Measurements from ENCODE around the gene PPP1R27.

The PPP1R27 gene

GRCh38 chr17:81868674-81869220 is 33.9 kb upstream of the PPP1R27 start:
- DNase-seq: no peak
- Histone ChIP-seq H3K27ac (ENCODE audit: insufficient read depth, low read length, poor library complexity, severe bottlenecking) (peak overlapping the region; percentile 95), H3K27me3 (replicated peaks; ENCODE audit: control insufficient read depth, insufficient read depth, low read length, poor library complexity, severe bottlenecking) (no peaks in the 10 kb centered on the region), H3K4me3 (ENCODE audit: insufficient read depth, low read depth, low read length, poor library complexity, severe bottlenecking) (no peak overlapping the region), H3K36me3 (ENCODE audit: control insufficient read depth, insufficient read depth, low read length) (peaks cover 24% of the 10 kb centered on the region), H3K9me3 (ENCODE audit: control insufficient read depth, low read length) (no peaks in the 10 kb centered on the region), H3K4me1 (ENCODE audit: control insufficient read depth, insufficient read depth, low read length, poor library complexity, severe bottlenecking) (peaks cover 45% of the 10 kb centered on the region)

- H3K4me3 ChIP-seq (ENCODE audit: insufficient read depth, low read depth, low read length, poor library complexity, severe bottlenecking): no peak overlapping the region
- peak overlapping the region; percentile 14 for H3K27ac ChIP-seq (ENCODE audit: insufficient read depth, low read length, poor library complexity, severe bottlenecking)
- peaks cover 43% of the 10 kb centered on the region for H3K4me1 ChIP-seq (ENCODE audit: control insufficient read depth, insufficient read depth, low read length, poor library complexity, severe bottlenecking)
- no peaks in the 10 kb centered on the region for H3K27me3 ChIP-seq (replicated peaks; ENCODE audit: control insufficient read depth, insufficient read depth, low read length, poor library complexity, severe bottlenecking)
- H3K36me3 ChIP-seq (ENCODE audit: control insufficient read depth, insufficient read depth, low read length): peaks cover 24% of the 10 kb centered on the region
- DNase-seq: no peak
- H3K9me3 ChIP-seq (ENCODE audit: control insufficient read depth, low read length): no peaks in the 10 kb centered on the region
Measured at GRCh38 chr17:81867991-81868673, 33.3 kb upstream of the PPP1R27 start.

GRCh38 chr17:81867170-81867990 is 32.5 kb upstream of the PPP1R27 start:
- no peak for DNase-seq
- Histone ChIP-seq H3K4me3 (ENCODE audit: insufficient read depth, low read depth, low read length, poor library complexity, severe bottlenecking) (no peak overlapping the region), H3K4me1 (ENCODE audit: control insufficient read depth, insufficient read depth, low read length, poor library complexity, severe bottlenecking) (peaks cover 38% of the 10 kb centered on the region), H3K36me3 (ENCODE audit: control insufficient read depth, insufficient read depth, low read length) (peaks cover 24% of the 10 kb centered on the region), H3K27ac (ENCODE audit: insufficient read depth, low read length, poor library complexity, severe bottlenecking) (peak overlapping the region; percentile 14), H3K27me3 (replicated peaks; ENCODE audit: control insufficient read depth, insufficient read depth, low read length, poor library complexity, severe bottlenecking) (no peaks in the 10 kb centered on the region), H3K9me3 (ENCODE audit: control insufficient read depth, low read length) (no peaks in the 10 kb centered on the region)

GRCh38 chr17:81866440-81867169 is 31.8 kb upstream of the PPP1R27 start:
- Histone ChIP-seq H3K4me3 (ENCODE audit: insufficient read depth, low read depth, low read length, poor library complexity, severe bottlenecking) (no peak overlapping the region), H3K27ac (ENCODE audit: insufficient read depth, low read length, poor library complexity, severe bottlenecking) (peak overlapping the region; percentile 14), H3K36me3 (ENCODE audit: control insufficient read depth, insufficient read depth, low read length) (peaks cover 24% of the 10 kb centered on the region), H3K9me3 (ENCODE audit: control insufficient read depth, low read length) (no peaks in the 10 kb centered on the region), H3K27me3 (replicated peaks; ENCODE audit: control insufficient read depth, insufficient read depth, low read length, poor library complexity, severe bottlenecking) (no peaks in the 10 kb centered on the region), H3K4me1 (ENCODE audit: control insufficient read depth, insufficient read depth, low read length, poor library complexity, severe bottlenecking) (peaks cover 31% of the 10 kb centered on the region)
- no peak for DNase-seq

- no peaks in the 10 kb centered on the region for H3K27me3 ChIP-seq (replicated peaks; ENCODE audit: control insufficient read depth, insufficient read depth, low read length, poor library complexity, severe bottlenecking)
- H3K36me3 ChIP-seq (ENCODE audit: control insufficient read depth, insufficient read depth, low read length): peaks cover 24% of the 10 kb centered on the region
- H3K27ac ChIP-seq (ENCODE audit: insufficient read depth, low read length, poor library complexity, severe bottlenecking): no peak overlapping the region
- DNase-seq: no peak
- no peak overlapping the region for H3K4me3 ChIP-seq (ENCODE audit: insufficient read depth, low read depth, low read length, poor library complexity, severe bottlenecking)
- no peaks in the 10 kb centered on the region for H3K9me3 ChIP-seq (ENCODE audit: control insufficient read depth, low read length)
- peaks cover 31% of the 10 kb centered on the region for H3K4me1 ChIP-seq (ENCODE audit: control insufficient read depth, insufficient read depth, low read length, poor library complexity, severe bottlenecking)
Measured at GRCh38 chr17:81865733-81866439, 31.0 kb upstream of the PPP1R27 start.

- DNase-seq: no peak
- Histone ChIP-seq H3K9me3 (ENCODE audit: control insufficient read depth, low read length) (no peaks in the 10 kb centered on the region), H3K36me3 (ENCODE audit: control insufficient read depth, insufficient read depth, low read length) (peaks cover 24% of the 10 kb centered on the region), H3K4me3 (ENCODE audit: insufficient read depth, low read depth, low read length, poor library complexity, severe bottlenecking) (no peak overlapping the region), H3K4me1 (ENCODE audit: control insufficient read depth, insufficient read depth, low read length, poor library complexity, severe bottlenecking) (peaks cover 31% of the 10 kb centered on the region), H3K27ac (ENCODE audit: insufficient read depth, low read length, poor library complexity, severe bottlenecking) (no peak overlapping the region), H3K27me3 (replicated peaks; ENCODE audit: control insufficient read depth, insufficient read depth, low read length, poor library complexity, severe bottlenecking) (no peaks in the 10 kb centered on the region)
Measured at GRCh38 chr17:81865358-81865732, 30.5 kb upstream of the PPP1R27 start.

- Histone ChIP-seq H3K4me1 (ENCODE audit: control insufficient read depth, insufficient read depth, low read length, poor library complexity, severe bottlenecking) (peaks cover 26% of the 10 kb centered on the region), H3K9me3 (ENCODE audit: control insufficient read depth, low read length) (no peaks in the 10 kb centered on the region), H3K36me3 (ENCODE audit: control insufficient read depth, insufficient read depth, low read length) (peaks cover 17% of the 10 kb centered on the region), H3K4me3 (ENCODE audit: insufficient read depth, low read depth, low read length, poor library complexity, severe bottlenecking) (no peak overlapping the region), H3K27ac (ENCODE audit: insufficient read depth, low read length, poor library complexity, severe bottlenecking) (no peak overlapping the region), H3K27me3 (replicated peaks; ENCODE audit: control insufficient read depth, insufficient read depth, low read length, poor library complexity, severe bottlenecking) (no peaks in the 10 kb centered on the region)
- DNase-seq: no peak
Measured at GRCh38 chr17:81863833-81864768, 29.3 kb upstream of the PPP1R27 start.

- H3K27ac ChIP-seq (ENCODE audit: insufficient read depth, low read length, poor library complexity, severe bottlenecking): no peak overlapping the region
- H3K4me3 ChIP-seq (ENCODE audit: insufficient read depth, low read depth, low read length, poor library complexity, severe bottlenecking): no peak overlapping the region
- DNase-seq: no peak
- no peaks in the 10 kb centered on the region for H3K9me3 ChIP-seq (ENCODE audit: control insufficient read depth, low read length)
- no peaks in the 10 kb centered on the region for H3K27me3 ChIP-seq (replicated peaks; ENCODE audit: control insufficient read depth, insufficient read depth, low read length, poor library complexity, severe bottlenecking)
- peaks cover 16% of the 10 kb centered on the region for H3K36me3 ChIP-seq (ENCODE audit: control insufficient read depth, insufficient read depth, low read length)
- H3K4me1 ChIP-seq (ENCODE audit: control insufficient read depth, insufficient read depth, low read length, poor library complexity, severe bottlenecking): peaks cover 27% of the 10 kb centered on the region
Measured at GRCh38 chr17:81863123-81863675, 28.3 kb upstream of the PPP1R27 start.

Measured in effector memory CD4-positive, alpha-beta T cell (primary cell).